Esophagus squamous epithelium (tissue), 4 donors: ENCODE data around the gene DLG5.

ENCODE experiments used
- POLR2A ChIP-seq, 4 donors: fragments of 450-650 bp; IDR thresholded peaks; one replicate each; pipeline ENCODE4 v1.6.1; 2017; ENCODE audit warnings: antibody characterized with exemption in 4 of 4, mild to moderate bottlenecking in 4 of 4, moderate library complexity in 3 of 4
- TF ChIP-seq, protein P1 (sequence below), 6 experiments: fragments of 450-650 bp in 4 of 6; fragments of 200-600 bp in 2 of 6; sonication (generic) in 2 of 6; IDR thresholded peaks; one replicate each; pipeline ENCODE4 v1.5.1; 2016 to 2019; ENCODE audit warnings: antibody characterized with exemption in 6 of 6, mild to moderate bottlenecking in 4 of 6, moderate library complexity in 4 of 6

DNA sequence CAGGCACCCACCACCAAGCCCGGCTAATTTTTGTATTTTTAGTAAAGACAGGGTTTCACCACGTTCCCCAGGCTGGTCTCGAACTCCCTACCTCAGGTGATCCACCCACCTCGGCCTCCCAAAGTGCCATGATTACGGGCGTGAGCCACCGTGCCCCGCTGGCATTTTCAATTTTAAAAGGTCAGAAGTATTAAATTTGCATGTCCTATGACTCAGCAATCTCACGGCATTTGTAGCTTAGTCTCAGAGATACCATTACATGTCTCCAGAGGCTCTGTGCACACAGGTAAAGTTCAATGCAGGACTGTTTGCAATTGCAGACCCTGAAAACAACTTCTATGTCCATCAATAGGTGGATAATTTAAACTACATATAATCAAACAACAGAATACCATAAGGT is 99.2 kb downstream of the DLG5 start:
- TF ChIP-seq, protein P1, sequence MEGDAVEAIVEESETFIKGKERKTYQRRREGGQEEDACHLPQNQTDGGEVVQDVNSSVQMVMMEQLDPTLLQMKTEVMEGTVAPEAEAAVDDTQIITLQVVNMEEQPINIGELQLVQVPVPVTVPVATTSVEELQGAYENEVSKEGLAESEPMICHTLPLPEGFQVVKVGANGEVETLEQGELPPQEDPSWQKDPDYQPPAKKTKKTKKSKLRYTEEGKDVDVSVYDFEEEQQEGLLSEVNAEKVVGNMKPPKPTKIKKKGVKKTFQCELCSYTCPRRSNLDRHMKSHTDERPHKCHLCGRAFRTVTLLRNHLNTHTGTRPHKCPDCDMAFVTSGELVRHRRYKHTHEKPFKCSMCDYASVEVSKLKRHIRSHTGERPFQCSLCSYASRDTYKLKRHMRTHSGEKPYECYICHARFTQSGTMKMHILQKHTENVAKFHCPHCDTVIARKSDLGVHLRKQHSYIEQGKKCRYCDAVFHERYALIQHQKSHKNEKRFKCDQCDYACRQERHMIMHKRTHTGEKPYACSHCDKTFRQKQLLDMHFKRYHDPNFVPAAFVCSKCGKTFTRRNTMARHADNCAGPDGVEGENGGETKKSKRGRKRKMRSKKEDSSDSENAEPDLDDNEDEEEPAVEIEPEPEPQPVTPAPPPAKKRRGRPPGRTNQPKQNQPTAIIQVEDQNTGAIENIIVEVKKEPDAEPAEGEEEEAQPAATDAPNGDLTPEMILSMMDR (IDR thresholded peaks at IDR 0.05): no peak
- TF ChIP-seq POLR2A (IDR thresholded peaks at IDR 0.05): no peak
